NOMO-1 treated with dmso at 0.1 percent for 144 hours (cell line): ENCODE results near the gene LYPD3.
A peak's percentile ranks its signal among the peaks of the same experiment; 100 is the strongest.
"Not testable (repeated sequence)": the region's sequence is repeated elsewhere in the genome, so short reads cannot be mapped to it uniquely, and the experiment has no call there.

Experiments used
- DNase-seq: peaks from one replicate; lab custom pipeline; 2025; ENCODE audit not compliant: unreplicated experiment; lab: John Stamatoyannopoulos, UW

The LYPD3 gene

GRCh38 chr19:43465468-43466120, at the start of gene LYPD3:
TSS of gene LYPD3 (minus strand) at chr19:43465608. CDS start at chr19:43465571, 37 bp downstream.
- DNase-seq, result no peak

GRCh38 chr19:43512399-43512798, 47.0 kb upstream of the LYPD3 start:
- not testable (repeated sequence) for DNase-seq

GRCh38 chr19:43511324-43511723, 45.9 kb upstream of the LYPD3 start:
- DNase-seq, result no peak

GRCh38 chr19:43510713-43511112, 45.3 kb upstream of the LYPD3 start:
- no peak for DNase-seq

GRCh38 chr19:43507880-43508279, 42.5 kb upstream of the LYPD3 start:
- DNase-seq, result no peak

GRCh38 chr19:43506629-43507028, 41.2 kb upstream of the LYPD3 start:
- DNase-seq, result no peak

GRCh38 chr19:43505941-43506340, 40.5 kb upstream of the LYPD3 start:
- DNase-seq, result no peak

GRCh38 chr19:43505186-43505456, 39.7 kb upstream of the LYPD3 start:
- DNase-seq, result no peak

- DNase-seq, result no peak
Observed at GRCh38 chr19:43504426-43505185, 39.2 kb upstream of the LYPD3 start, which contains the start of gene PHLDB3. TSS of gene PHLDB3 (minus strand) at chr19:43504746. CDS start at chr19:43504118, 628 bp downstream.

GRCh38 chr19:43503501-43504425, 38.4 kb upstream of the LYPD3 start:
- peak; percentile 88 for DNase-seq

- no peak for DNase-seq
Observed at GRCh38 chr19:43502419-43502976, 37.1 kb upstream of the LYPD3 start.

GRCh38 chr19:43501661-43502418, 36.4 kb upstream of the LYPD3 start:
- no peak for DNase-seq

- DNase-seq, result no peak
Observed at GRCh38 chr19:43499042-43499441, 33.6 kb upstream of the LYPD3 start.

- DNase-seq, result no peak
Observed at GRCh38 chr19:43498233-43498842, 32.9 kb upstream of the LYPD3 start.

- DNase-seq, result no peak
Observed at GRCh38 chr19:43496960-43497359, 31.6 kb upstream of the LYPD3 start.

- DNase-seq, result no peak
Observed at GRCh38 chr19:43495082-43495481, 29.7 kb upstream of the LYPD3 start.

GRCh38 chr19:43490759-43491158, 25.4 kb upstream of the LYPD3 start:
- no peak for DNase-seq

- no peak for DNase-seq
Observed at GRCh38 chr19:43489979-43490599, 24.7 kb upstream of the LYPD3 start.

- no peak for DNase-seq
Observed at GRCh38 chr19:43489310-43489709, 23.9 kb upstream of the LYPD3 start.

GRCh38 chr19:43488179-43488578, 22.8 kb upstream of the LYPD3 start:
- no peak for DNase-seq
